ENCODE measurements around the gene GARIN5B.

Gene GARIN5B

GRCh38 chr19:55341595-55342531 lies 21.2 kb downstream of the GARIN5B start:
- Histone ChIP-seq H3K27ac (ENCODE audit: poor library complexity, severe bottlenecking) (peak overlapping the region; percentile 80), H3K9me3 (ENCODE audit: severe bottlenecking) (no peaks in the 10 kb centered on the region), H3K27me3 (ENCODE audit: insufficient read depth, poor library complexity, severe bottlenecking) (no peaks in the 10 kb centered on the region), H3K4me1 (ENCODE audit: insufficient read depth, poor library complexity, severe bottlenecking) (peaks cover 29% of the 10 kb centered on the region), H3K36me3 (ENCODE audit: low read depth) (peaks cover 13% of the 10 kb centered on the region; the same call in 1 of the 2 replicates), H3K4me3 (ENCODE audit: severe bottlenecking) (no peak overlapping the region)
- TF ChIP-seq, protein P1, sequence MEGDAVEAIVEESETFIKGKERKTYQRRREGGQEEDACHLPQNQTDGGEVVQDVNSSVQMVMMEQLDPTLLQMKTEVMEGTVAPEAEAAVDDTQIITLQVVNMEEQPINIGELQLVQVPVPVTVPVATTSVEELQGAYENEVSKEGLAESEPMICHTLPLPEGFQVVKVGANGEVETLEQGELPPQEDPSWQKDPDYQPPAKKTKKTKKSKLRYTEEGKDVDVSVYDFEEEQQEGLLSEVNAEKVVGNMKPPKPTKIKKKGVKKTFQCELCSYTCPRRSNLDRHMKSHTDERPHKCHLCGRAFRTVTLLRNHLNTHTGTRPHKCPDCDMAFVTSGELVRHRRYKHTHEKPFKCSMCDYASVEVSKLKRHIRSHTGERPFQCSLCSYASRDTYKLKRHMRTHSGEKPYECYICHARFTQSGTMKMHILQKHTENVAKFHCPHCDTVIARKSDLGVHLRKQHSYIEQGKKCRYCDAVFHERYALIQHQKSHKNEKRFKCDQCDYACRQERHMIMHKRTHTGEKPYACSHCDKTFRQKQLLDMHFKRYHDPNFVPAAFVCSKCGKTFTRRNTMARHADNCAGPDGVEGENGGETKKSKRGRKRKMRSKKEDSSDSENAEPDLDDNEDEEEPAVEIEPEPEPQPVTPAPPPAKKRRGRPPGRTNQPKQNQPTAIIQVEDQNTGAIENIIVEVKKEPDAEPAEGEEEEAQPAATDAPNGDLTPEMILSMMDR (IDR thresholded peaks at IDR 0.05; ENCODE audit: poor library complexity, severe bottlenecking) = no peak
- DNase-seq (ENCODE audit: low spot score) = no peak
- ATAC-seq (ENCODE audit: low read depth) = no peak

DNA sequence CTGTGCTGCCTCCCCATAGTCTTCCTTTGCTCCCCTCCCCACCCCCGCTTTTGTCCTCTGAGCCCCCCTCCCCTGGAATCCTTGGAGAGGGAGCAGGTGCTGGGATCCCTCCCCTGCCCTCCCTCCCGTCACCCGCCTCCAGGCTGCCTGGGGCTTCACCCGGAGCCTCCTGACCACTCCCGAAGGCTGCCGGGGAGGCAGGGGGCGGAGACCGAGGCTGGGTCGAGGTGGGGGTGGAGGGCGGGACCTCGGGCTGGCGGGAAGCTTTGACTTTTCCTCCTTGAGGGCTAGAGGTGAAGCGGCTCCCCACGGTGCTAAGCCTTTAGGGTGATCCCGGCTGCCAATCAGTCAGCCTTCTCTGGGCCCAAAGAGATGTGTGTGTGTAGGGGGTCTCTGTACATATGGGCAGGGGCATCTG lies 21.9 kb downstream of the GARIN5B start:
- DNase-seq (ENCODE audit: low spot score) (peak; percentile 84), ATAC-seq (ENCODE audit: low read depth) (peak; percentile 11; the same call in 2 of the 3 replicates)
- Histone ChIP-seq H3K27ac (ENCODE audit: poor library complexity, severe bottlenecking) (peak overlapping the region; percentile 80), H3K4me1 (ENCODE audit: insufficient read depth, poor library complexity, severe bottlenecking) (peaks cover 33% of the 10 kb centered on the region), H3K4me3 (ENCODE audit: severe bottlenecking) (peak overlapping the region; percentile 50), H3K9me3 (ENCODE audit: severe bottlenecking) (no peaks in the 10 kb centered on the region), H3K36me3 (ENCODE audit: low read depth) (peaks cover 13% of the 10 kb centered on the region; the same call in 1 of the 2 replicates), H3K27me3 (ENCODE audit: insufficient read depth, poor library complexity, severe bottlenecking) (no peaks in the 10 kb centered on the region)
- TF ChIP-seq, protein P1 (IDR thresholded peaks at IDR 0.05; ENCODE audit: poor library complexity, severe bottlenecking) = no peak

- TF ChIP-seq, protein P1 (IDR thresholded peaks at IDR 0.05; ENCODE audit: poor library complexity, severe bottlenecking) = peak; percentile 22
- ATAC-seq (ENCODE audit: low read depth) (no peak), DNase-seq (ENCODE audit: low spot score) (no peak)
- Histone ChIP-seq H3K4me1 (ENCODE audit: insufficient read depth, poor library complexity, severe bottlenecking) (peaks cover 32% of the 10 kb centered on the region), H3K4me3 (ENCODE audit: severe bottlenecking) (peak overlapping the region; percentile 50), H3K27ac (ENCODE audit: poor library complexity, severe bottlenecking) (peak overlapping the region; percentile 80), H3K36me3 (ENCODE audit: low read depth) (peaks cover 13% of the 10 kb centered on the region; the same call in 1 of the 2 replicates), H3K27me3 (ENCODE audit: insufficient read depth, poor library complexity, severe bottlenecking) (no peaks in the 10 kb centered on the region), H3K9me3 (ENCODE audit: severe bottlenecking) (no peaks in the 10 kb centered on the region)
These were observed 22.3 kb downstream of the GARIN5B start for GRCh38 chr19:55340784-55341147.

DNA sequence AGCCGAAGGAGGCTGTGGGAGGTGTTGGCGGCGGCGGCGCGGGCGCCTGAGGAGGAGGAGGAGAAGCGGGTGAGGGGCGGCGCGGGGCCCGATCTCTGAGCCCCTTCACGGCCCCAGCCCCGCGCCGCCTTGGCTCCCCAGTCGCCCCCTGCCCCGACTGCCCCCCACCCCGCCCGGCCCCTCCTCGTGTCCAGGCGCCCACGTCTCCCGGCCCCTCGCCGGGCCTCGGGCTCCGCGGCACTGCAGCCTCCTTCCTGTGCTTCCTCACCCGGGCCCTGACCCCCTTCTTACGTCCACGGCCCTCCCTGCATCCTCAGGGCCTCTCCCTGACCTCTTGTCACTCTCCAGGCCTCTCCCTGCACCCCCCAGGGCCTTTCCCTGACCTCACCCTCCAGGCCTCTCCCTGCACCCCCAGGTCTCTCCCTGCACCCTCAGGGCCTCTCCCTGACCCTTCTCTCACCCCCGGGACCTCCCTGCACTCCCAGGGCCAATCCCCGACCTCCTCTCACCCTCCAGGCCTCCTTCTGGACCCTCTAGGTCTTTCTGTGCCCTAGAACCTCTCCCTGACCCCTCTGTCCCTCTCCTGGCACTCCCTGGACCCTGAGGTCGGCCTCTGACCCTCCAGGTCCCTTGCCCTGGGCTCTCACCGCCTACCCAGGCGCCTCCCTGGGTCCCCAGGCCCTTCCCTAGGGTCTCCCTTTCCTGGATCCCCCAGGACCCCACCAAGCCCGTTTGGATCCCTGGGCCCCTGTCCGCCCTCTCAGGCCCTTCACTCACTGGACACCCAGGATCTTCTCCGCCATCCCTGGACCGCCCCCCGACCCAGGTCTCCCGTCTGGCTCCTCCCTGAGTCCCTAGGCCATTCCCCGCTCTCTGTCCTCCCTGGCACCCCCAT lies 22.9 kb downstream of the GARIN5B start:
- TF ChIP-seq, protein P1 (IDR thresholded peaks at IDR 0.05; ENCODE audit: poor library complexity, severe bottlenecking) = no peak
- Histone ChIP-seq H3K36me3 (ENCODE audit: low read depth) (peaks cover 13% of the 10 kb centered on the region; the same call in 1 of the 2 replicates), H3K4me3 (ENCODE audit: severe bottlenecking) (peak overlapping the region; percentile 50), H3K27ac (ENCODE audit: poor library complexity, severe bottlenecking) (peak overlapping the region; percentile 80), H3K27me3 (ENCODE audit: insufficient read depth, poor library complexity, severe bottlenecking) (no peaks in the 10 kb centered on the region), H3K9me3 (ENCODE audit: severe bottlenecking) (no peaks in the 10 kb centered on the region), H3K4me1 (ENCODE audit: insufficient read depth, poor library complexity, severe bottlenecking) (peaks cover 28% of the 10 kb centered on the region)
- ATAC-seq (ENCODE audit: low read depth) = no peak
- no peak for DNase-seq (ENCODE audit: low spot score)

Data from RWPE2 (cell line).